ENCODE results near the gene TSTD1. TPM values are rescaled to one million over a fixed set of nuclear protein-coding genes. Genes with fewer than 3 reads are reported as not detected.

Gene TSTD1
- total RNA-seq, 1 experiment from 2014 or later = 67.6 TPM

GRCh38 chr1:161045736-161046604 is 7.2 kb upstream of the TSTD1 start, which contains the start of gene USF1:
Gene USF1 (minus strand): TSS chr1:161045977. CDS start chr1:161043275, 2,702 bp downstream.
- peaks cover 7% of the 10 kb centered on the region for H3K9me3 Mint-ChIP-seq (ENCODE audit: low read depth, unreplicated experiment)
- peak within 1 kb of the TSS; percentile 88 for H3K4me3 Mint-ChIP-seq (ENCODE audit: low read depth, unreplicated experiment)
- no peak for TF ChIP-seq CTCF (IDR thresholded peaks at IDR 0.05; ENCODE audit: unreplicated experiment)
- peaks cover 50% of the 10 kb centered on the region for H3K36me3 Mint-ChIP-seq (ENCODE audit: insufficient read depth, unreplicated experiment)
- no peaks in the 10 kb centered on the region for H3K4me1 Mint-ChIP-seq (ENCODE audit: low read depth, unreplicated experiment)
- TSS peak; percentile 87 for BruUV-seq (replicated peaks)
- no peaks in the 10 kb centered on the region for H3K27me3 Mint-ChIP-seq (ENCODE audit: unreplicated experiment)
- intact Hi-C loops (cut with micrococcal nuclease; ENCODE audit: unreplicated experiment) = loop anchor here (2.0 to 5.0 kb wide), 2 partner anchors 33 to 36 kb away; no protein-coding TSS in a partner anchor
- DNase-seq = peak; percentile 94
- H3K27ac Mint-ChIP-seq (ENCODE audit: unreplicated experiment) = peak within 1 kb of the TSS; percentile 95
- CTCF ChIA-PET = interaction anchor here (0.6 to 1.9 kb wide), 8 partner anchors 9 to 68 kb away, joined by 3 to 17 read pairs (median 4); partner anchors contain the start of genes F11R and NECTIN4

GRCh38 chr1:161044908-161045735 is 6.4 kb upstream of the TSTD1 start:
- no peaks in the 10 kb centered on the region for H3K27me3 Mint-ChIP-seq (ENCODE audit: unreplicated experiment)
- H3K4me1 Mint-ChIP-seq (ENCODE audit: low read depth, unreplicated experiment) = no peaks in the 10 kb centered on the region
- H3K9me3 Mint-ChIP-seq (ENCODE audit: low read depth, unreplicated experiment) = peaks cover 7% of the 10 kb centered on the region
- no peak for TF ChIP-seq CTCF (IDR thresholded peaks at IDR 0.05; ENCODE audit: unreplicated experiment)
- peak; percentile 52 for DNase-seq
- peaks cover 53% of the 10 kb centered on the region for H3K36me3 Mint-ChIP-seq (ENCODE audit: insufficient read depth, unreplicated experiment)
- intact Hi-C loops (cut with micrococcal nuclease; ENCODE audit: unreplicated experiment) = loop anchor here (2.0 to 5.0 kb wide), 3 partner anchors 32 to 53 kb away; no protein-coding TSS in a partner anchor
- peak overlapping the region; percentile 95 for H3K27ac Mint-ChIP-seq (ENCODE audit: unreplicated experiment)
- CTCF ChIA-PET = interaction anchor here (0.7 to 1.9 kb wide), 9 partner anchors 8 to 52 kb away, joined by 3 to 17 read pairs (median 4); partner anchors contain the start of genes F11R and NECTIN4
- BruUV-seq (replicated peaks) = TSS peak; percentile 79
- H3K4me3 Mint-ChIP-seq (ENCODE audit: low read depth, unreplicated experiment) = peak overlapping the region; percentile 88

DNA sequence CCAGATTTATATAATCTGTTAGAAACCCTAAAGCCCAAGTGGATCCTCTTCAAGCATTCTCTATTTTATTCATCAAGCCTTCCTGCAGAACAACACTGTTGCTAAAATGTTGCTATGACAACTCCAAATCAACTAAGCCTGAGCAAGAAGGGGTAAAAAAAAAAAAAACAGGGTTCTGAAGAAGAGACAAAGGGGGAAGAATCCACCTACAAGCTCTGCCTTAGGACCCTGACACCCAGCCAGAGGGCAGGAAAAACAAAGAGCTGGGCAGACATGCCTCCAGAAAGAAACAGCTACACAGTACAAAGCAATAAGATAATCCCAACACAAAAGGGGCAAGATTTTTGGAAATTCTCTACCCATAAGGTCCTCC is 5.8 kb upstream of the TSTD1 start:
- peak overlapping the region; percentile 95 for H3K27ac Mint-ChIP-seq (ENCODE audit: unreplicated experiment)
- no peaks in the 10 kb centered on the region for H3K4me1 Mint-ChIP-seq (ENCODE audit: low read depth, unreplicated experiment)
- no peak for TF ChIP-seq CTCF (IDR thresholded peaks at IDR 0.05; ENCODE audit: unreplicated experiment)
- H3K4me3 Mint-ChIP-seq (ENCODE audit: low read depth, unreplicated experiment) = peak overlapping the region; percentile 88
- no peaks in the 10 kb centered on the region for H3K27me3 Mint-ChIP-seq (ENCODE audit: unreplicated experiment)
- DNase-seq = no peak
- H3K36me3 Mint-ChIP-seq (ENCODE audit: insufficient read depth, unreplicated experiment) = peaks cover 58% of the 10 kb centered on the region
- intact Hi-C loops (cut with micrococcal nuclease; ENCODE audit: unreplicated experiment) = loop anchor here (2.0 to 5.0 kb wide), 2 partner anchors 32 to 52 kb away; no protein-coding TSS in a partner anchor
- no TSS peak for BruUV-seq (replicated peaks)
- H3K9me3 Mint-ChIP-seq (ENCODE audit: low read depth, unreplicated experiment) = peaks cover 7% of the 10 kb centered on the region
- CTCF ChIA-PET = interaction anchor here (1.4 to 2.0 kb wide), 4 partner anchors 24 to 53 kb away, joined by 4 to 6 read pairs (median 4); partner anchors contain the start of gene F11R

GRCh38 chr1:161039546-161039945 is 782 bp upstream of the TSTD1 start:
- Mint-ChIP-seq H3K36me3 (ENCODE audit: insufficient read depth, unreplicated experiment) (peaks cover 49% of the 10 kb centered on the region), H3K27me3 (ENCODE audit: unreplicated experiment) (no peaks in the 10 kb centered on the region), H3K27ac (ENCODE audit: unreplicated experiment) (peak overlapping the region; percentile 45), H3K4me3 (ENCODE audit: low read depth, unreplicated experiment) (peak overlapping the region; percentile 95), H3K9me3 (ENCODE audit: low read depth, unreplicated experiment) (no peaks in the 10 kb centered on the region), H3K4me1 (ENCODE audit: low read depth, unreplicated experiment) (peaks cover 9% of the 10 kb centered on the region)
- DNase-seq = no peak
- intact Hi-C loops (cut with micrococcal nuclease; ENCODE audit: unreplicated experiment) = no loop called here
- CTCF ChIA-PET = interaction anchor here (1.0 to 1.2 kb wide), 2 partner anchors 44 to 59 kb away, joined by 3 read pairs; no protein-coding TSS in a partner anchor
- TF ChIP-seq CTCF (IDR thresholded peaks at IDR 0.05; ENCODE audit: unreplicated experiment) = no peak
- no TSS peak for BruUV-seq (replicated peaks)

All from Calu3 (cell line).